ENCODE data around the gene SERP1. TPM values are rescaled to one million over a fixed set of nuclear protein-coding genes. Genes with fewer than 3 reads are reported as not detected.

Gene SERP1
- total RNA-seq, 2 experiments from 2014 or later: 129 to 133 TPM

- POLR2A ChIA-PET: interaction anchor here (1.0 to 1.5 kb wide), 2 partner anchors 219 to 220 kb away, joined by 3 read pairs; partner anchors contain the start of gene SIAH2
- CTCF ChIA-PET: interaction anchor here (2.4 kb wide), 1 partner anchor 135 kb away, joined by 7 read pairs; the partner anchor contains the start of gene TSC22D2
Observed at GRCh38 chr3:150543531-150543930, 2.8 kb downstream of the SERP1 start.

- POLR2A ChIA-PET: interaction anchor here (1.0 kb wide), 1 partner anchor 219 kb away, joined by 3 read pairs; no protein-coding TSS in a partner anchor
Observed at GRCh38 chr3:150543128-150543527, 3.2 kb downstream of the SERP1 start.

GRCh38 chr3:150540991-150541390 lies 5.3 kb downstream of the SERP1 start:
- CTCF ChIA-PET: no interaction called here
- POLR2A ChIA-PET: no interaction called here

More at GRCh38 chr3:150543128-150543527, 3.2 kb downstream of the SERP1 start:
- CTCF ChIA-PET: interaction anchor here (2.4 kb wide), 1 partner anchor 134 kb away, joined by 7 read pairs; the partner anchor contains the start of gene TSC22D2

- POLR2A ChIA-PET: no interaction called here
- CTCF ChIA-PET: no interaction called here
Observed at GRCh38 chr3:150540297-150540696, 6.0 kb downstream of the SERP1 start.

- ChIA-PET CTCF (interaction anchor here (0.9 to 1.2 kb wide), 2 partner anchors 8 to 18 kb away, joined by 3 to 4 read pairs; partner anchors contain the start of genes EIF2A and SERP1), POLR2A (no interaction called here)
Observed at GRCh38 chr3:150538324-150539208, 7.7 kb downstream of the SERP1 start.

GRCh38 chr3:150535204-150535603 lies 11.1 kb downstream of the SERP1 start:
- CTCF ChIA-PET: no interaction called here
- POLR2A ChIA-PET: no interaction called here

- CTCF ChIA-PET: no interaction called here
- POLR2A ChIA-PET: no interaction called here
Observed at GRCh38 chr3:150531775-150532174, 14.5 kb downstream of the SERP1 start.

- ChIA-PET CTCF (interaction anchor here (0.6 kb wide), 1 partner anchor 327 kb away, joined by 3 read pairs; no protein-coding TSS in a partner anchor), POLR2A (no interaction called here)
Observed at GRCh38 chr3:150528354-150528797, 17.9 kb downstream of the SERP1 start.

GRCh38 chr3:150527464-150528255 lies 18.6 kb downstream of the SERP1 start:
- ChIA-PET POLR2A (no interaction called here), CTCF (interaction anchor here (0.6 kb wide), 1 partner anchor 327 kb away, joined by 3 read pairs; no protein-coding TSS in a partner anchor)

GRCh38 chr3:150523538-150523937 lies 22.8 kb downstream of the SERP1 start:
- ChIA-PET POLR2A (no interaction called here), CTCF (no interaction called here)

GRCh38 chr3:150521463-150521862 lies 24.8 kb downstream of the SERP1 start:
- CTCF ChIA-PET: interaction anchor here (1.6 kb wide), 1 partner anchor 18 kb away, joined by 3 read pairs; no protein-coding TSS in a partner anchor
- POLR2A ChIA-PET: no interaction called here

- CTCF ChIA-PET: interaction anchor here (1.6 kb wide), 1 partner anchor 19 kb away, joined by 3 read pairs; no protein-coding TSS in a partner anchor
- POLR2A ChIA-PET: no interaction called here
Observed at GRCh38 chr3:150520408-150520807, 25.9 kb downstream of the SERP1 start.

GRCh38 chr3:150519026-150519425 lies 27.3 kb downstream of the SERP1 start:
- CTCF ChIA-PET: no interaction called here
- POLR2A ChIA-PET: no interaction called here

GRCh38 chr3:150515210-150515609 lies 31.1 kb downstream of the SERP1 start:
- POLR2A ChIA-PET: no interaction called here
- CTCF ChIA-PET: no interaction called here

- POLR2A ChIA-PET: no interaction called here
- CTCF ChIA-PET: no interaction called here
Observed at GRCh38 chr3:150511122-150511821, 35.0 kb downstream of the SERP1 start.

GRCh38 chr3:150509780-150510179 lies 36.5 kb downstream of the SERP1 start:
- ChIA-PET CTCF (no interaction called here), POLR2A (no interaction called here)

- ChIA-PET CTCF (no interaction called here), POLR2A (no interaction called here)
Observed at GRCh38 chr3:150508401-150508800, 37.9 kb downstream of the SERP1 start.

GRCh38 chr3:150504483-150504882 lies 41.8 kb downstream of the SERP1 start:
- ChIA-PET POLR2A (no interaction called here), CTCF (interaction anchor here (0.7 kb wide), 1 partner anchor 103 kb away, joined by 4 read pairs; no protein-coding TSS in a partner anchor)

- POLR2A ChIA-PET: no interaction called here
- CTCF ChIA-PET: no interaction called here
Observed at GRCh38 chr3:150503402-150504099, 42.7 kb downstream of the SERP1 start.
